K562 (cell line): ENCODE data around the gene RCOR3. TPM values are rescaled to one million over a fixed set of nuclear protein-coding genes. Genes with fewer than 3 reads are reported as not detected.

Source experiments
- ADNP ChIP-seq: fragments of 200-800 bp; sonication (Bioruptor generic); IDR thresholded peaks from 2 replicates; pipeline ENCODE4 v1.6.1; 2016; ENCODE audit warnings: missing genetic modification characterization, missing compliant biosample characterization
- ETV6 ChIP-seq, 3 experiments: fragments of 150-350 bp in 1 of 3; sonication (generic) in 1 of 3; formaldehyde crosslinking in 1 of 3; IDR thresholded peaks; 2 replicates each; pipeline versions ENCODE4 v1.6.1 to v1.8.0; 2014 to 2022; ENCODE audit warnings: borderline replicate concordance in 2 of 3, low read depth in 2 of 3, antibody characterized with exemption in 1 of 3, low read length in 1 of 3, mild to moderate bottlenecking in 1 of 3, missing genetic modification reagents in 1 of 3
- FIP1L1 ChIP-seq: fragments of 200-400 bp; formaldehyde crosslinking; IDR thresholded peaks from 2 replicates; pipeline ENCODE4 v1.6.1; 2018; ENCODE audit warnings: mild to moderate bottlenecking, low read depth, low read length; ENCODE audit not compliant: poor library complexity, severe bottlenecking
- GABPB2 ChIP-seq: fragments of 250-450 bp; sonication (Bioruptor Pico); conservative IDR thresholded peaks from 2 replicates; pipeline ENCODE4 v1.5.1; 2021; ENCODE audit warnings: mild to moderate bottlenecking
- LARP7 ChIP-seq: fragments of 450-650 bp; IDR thresholded peaks from 2 replicates; pipeline ENCODE4 v1.6.1; 2016
- LCOR ChIP-seq: sonication (generic); formaldehyde crosslinking; IDR thresholded peaks from 2 replicates; pipeline ENCODE4 v1.8.0; 2022; ENCODE audit warnings: mild to moderate bottlenecking, missing genetic modification reagents
- MAFK ChIP-seq: IDR thresholded peaks from 2 replicates; pipeline ENCODE4 v1.6.1; 2011; ENCODE audit warnings: low read length, improper control_type of control experiment
- MTF1 ChIP-seq: fragments of 250-450 bp; sonication (Bioruptor Pico); IDR thresholded peaks from 2 replicates; pipeline ENCODE4 v1.9.0; 2021; ENCODE audit warnings: moderate library complexity, mild to moderate bottlenecking, inconsistent platforms, borderline replicate concordance
- POLR2AphosphoS2 ChIP-seq: IDR thresholded peaks from 2 replicates; pipeline ENCODE4 v1.6.1; 2012; ENCODE audit warnings: low read length, improper control_type of control experiment
- PTRF ChIP-seq: fragments of 450-650 bp; IDR thresholded peaks from 2 replicates; pipeline ENCODE4 v1.6.1; 2016; ENCODE audit warnings: mild to moderate bottlenecking, missing genetic modification characterization, missing compliant biosample characterization
- PURB ChIP-seq: sonication (generic); formaldehyde crosslinking; IDR thresholded peaks from 2 replicates; pipeline ENCODE4 v1.9.0; 2021; ENCODE audit warnings: low read depth, mild to moderate bottlenecking, missing genetic modification reagents
- RFX1 ChIP-seq: fragments of 450-650 bp; IDR thresholded peaks from 2 replicates; pipeline ENCODE4 v1.6.1; 2016; ENCODE audit warnings: mild to moderate bottlenecking, moderate library complexity
- STAT5A ChIP-seq: IDR thresholded peaks from 2 replicates; pipeline ENCODE4 v1.6.1; 2012; ENCODE audit warnings: low read length, inconsistent platforms, borderline replicate concordance
- TEAD1 ChIP-seq, 2 experiments: fragments of 450-650 bp in 1 of 2; sonication (generic) in 1 of 2; formaldehyde crosslinking; IDR thresholded peaks; 2 replicates each; pipeline versions ENCODE4 v1.4.0 to v1.8.0; 2020 to 2022; ENCODE audit warnings: mild to moderate bottlenecking in 2 of 2, missing genetic modification reagents in 1 of 2
- ZNF143 ChIP-seq: sonication (generic); formaldehyde crosslinking; IDR thresholded peaks from 2 replicates; pipeline ENCODE4 v1.9.0; 2022; ENCODE audit warnings: mild to moderate bottlenecking, missing genetic modification reagents
- ZNF146 ChIP-seq: IDR thresholded peaks from one replicate; pipeline ENCODE4 v1.6.1; 2018; ENCODE audit warnings: missing compliant biosample characterization; ENCODE audit not compliant: unreplicated experiment
- ZNF316 ChIP-seq: fragments of 450-650 bp; IDR thresholded peaks from 2 replicates; pipeline ENCODE4 v1.6.1; 2016
- ZNF444 ChIP-seq: fragments of 250-450 bp; sonication (Bioruptor Pico); IDR thresholded peaks from 2 replicates; pipeline ENCODE4 v1.4.0; 2020; ENCODE audit warnings: mild to moderate bottlenecking, moderate library complexity
- ZNF699 ChIP-seq: fragments of 250-450 bp; sonication (Bioruptor Pico); IDR thresholded peaks from 2 replicates; pipeline ENCODE4 v1.8.0; 2021; ENCODE audit warnings: mild to moderate bottlenecking, moderate library complexity; ENCODE audit not compliant: insufficient replicate concordance
- ZNF766 ChIP-seq: fragments of 200-800 bp; sonication (Bioruptor generic); conservative IDR thresholded peaks from 2 replicates; pipeline ENCODE4 v1.6.1; 2016; ENCODE audit warnings: missing genetic modification characterization, missing compliant biosample characterization
- polyA plus RNA-seq, 8 experiments: library from polyadenylated mRNA; depleted of rRNA in 4 of 8; stranded (reverse) in 5 of 8; unstranded in 3 of 8; fragments of >200 nt; fragmentation: Nextera tagmentation in 2 of 8; fragmentation: Illumina TruSeq in 1 of 8; extraction: Ambion mirVana in 2 of 8; extraction: Trizol in 1 of 8; gene quantifications; 2 replicates each; pipeline versions ENCODE4 v1.2.1 to v1.2.3, GENCODE V29; 2011 to 2014; ENCODE audit warnings: inconsistent platforms in 1 of 8, missing spikeins in 1 of 8
- total RNA-seq, 7 experiments: library from RNA; depleted of rRNA in 6 of 7; stranded (reverse); fragments of >200 nt in 6 of 7; fragmentation: Illumina TruSeq in 2 of 7; extraction: Trizol in 2 of 7; gene quantifications; 2 replicates each; pipeline versions ENCODE4 v1.2.1 to v1.2.3, GENCODE V29; 2011 to 2021; ENCODE audit warnings: low replicate concordance in 1 of 7
- TF ChIP-seq, protein P1 (sequence below): fragments of 250-450 bp; sonication (Bioruptor Pico); IDR thresholded peaks from 2 replicates; pipeline ENCODE4 v1.4.0; 2020
- TF ChIP-seq, protein P2 (sequence below): fragments of 450-650 bp; formaldehyde crosslinking; IDR thresholded peaks from 2 replicates; pipeline ENCODE4 v1.4.0; 2020; ENCODE audit warnings: mild to moderate bottlenecking, mixed read lengths

The RCOR3 gene
- total and polyA plus RNA-seq, 9 of the 15 experiments (the other 6 are each of a cell fraction or from before 2014, with no cell fraction given) = 9.7 to 42.7 (median 29.5) TPM

DNA sequence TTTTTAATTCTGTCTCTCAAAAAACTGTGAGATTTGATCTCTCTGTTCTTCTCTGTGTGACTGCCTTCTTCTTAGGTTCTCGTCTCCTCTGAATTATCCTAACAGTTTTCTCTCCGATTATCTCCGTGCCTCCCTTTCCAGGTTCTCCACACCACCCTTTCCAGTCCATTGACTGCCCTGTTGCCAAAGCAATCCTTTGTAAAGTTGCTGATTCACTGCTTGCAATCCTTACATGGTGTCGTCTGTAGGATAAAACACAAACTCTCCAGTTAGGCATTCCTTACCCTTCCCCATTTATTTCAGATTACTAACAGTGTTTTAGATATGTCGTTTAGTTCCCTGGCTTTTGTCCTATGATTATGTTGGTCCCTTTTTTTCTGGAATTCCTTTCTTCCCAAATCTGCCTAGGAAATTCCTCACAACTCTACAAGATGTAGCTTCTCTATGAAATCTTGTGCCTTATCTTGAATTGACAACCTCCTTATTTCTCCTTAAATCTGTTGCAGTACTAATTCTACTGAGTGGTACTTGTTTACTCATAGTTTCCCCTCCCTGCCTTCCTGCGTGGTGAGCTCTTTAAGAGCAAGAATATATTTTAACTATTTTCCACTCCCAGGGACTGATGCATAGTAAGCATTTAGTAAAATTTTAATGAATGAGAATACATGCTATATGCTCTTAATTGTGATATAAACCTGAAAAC is 22.3 kb downstream of the RCOR3 start (continued):
- no peak for TF ChIP-seq ZNF143
- TF ChIP-seq, protein P1, sequence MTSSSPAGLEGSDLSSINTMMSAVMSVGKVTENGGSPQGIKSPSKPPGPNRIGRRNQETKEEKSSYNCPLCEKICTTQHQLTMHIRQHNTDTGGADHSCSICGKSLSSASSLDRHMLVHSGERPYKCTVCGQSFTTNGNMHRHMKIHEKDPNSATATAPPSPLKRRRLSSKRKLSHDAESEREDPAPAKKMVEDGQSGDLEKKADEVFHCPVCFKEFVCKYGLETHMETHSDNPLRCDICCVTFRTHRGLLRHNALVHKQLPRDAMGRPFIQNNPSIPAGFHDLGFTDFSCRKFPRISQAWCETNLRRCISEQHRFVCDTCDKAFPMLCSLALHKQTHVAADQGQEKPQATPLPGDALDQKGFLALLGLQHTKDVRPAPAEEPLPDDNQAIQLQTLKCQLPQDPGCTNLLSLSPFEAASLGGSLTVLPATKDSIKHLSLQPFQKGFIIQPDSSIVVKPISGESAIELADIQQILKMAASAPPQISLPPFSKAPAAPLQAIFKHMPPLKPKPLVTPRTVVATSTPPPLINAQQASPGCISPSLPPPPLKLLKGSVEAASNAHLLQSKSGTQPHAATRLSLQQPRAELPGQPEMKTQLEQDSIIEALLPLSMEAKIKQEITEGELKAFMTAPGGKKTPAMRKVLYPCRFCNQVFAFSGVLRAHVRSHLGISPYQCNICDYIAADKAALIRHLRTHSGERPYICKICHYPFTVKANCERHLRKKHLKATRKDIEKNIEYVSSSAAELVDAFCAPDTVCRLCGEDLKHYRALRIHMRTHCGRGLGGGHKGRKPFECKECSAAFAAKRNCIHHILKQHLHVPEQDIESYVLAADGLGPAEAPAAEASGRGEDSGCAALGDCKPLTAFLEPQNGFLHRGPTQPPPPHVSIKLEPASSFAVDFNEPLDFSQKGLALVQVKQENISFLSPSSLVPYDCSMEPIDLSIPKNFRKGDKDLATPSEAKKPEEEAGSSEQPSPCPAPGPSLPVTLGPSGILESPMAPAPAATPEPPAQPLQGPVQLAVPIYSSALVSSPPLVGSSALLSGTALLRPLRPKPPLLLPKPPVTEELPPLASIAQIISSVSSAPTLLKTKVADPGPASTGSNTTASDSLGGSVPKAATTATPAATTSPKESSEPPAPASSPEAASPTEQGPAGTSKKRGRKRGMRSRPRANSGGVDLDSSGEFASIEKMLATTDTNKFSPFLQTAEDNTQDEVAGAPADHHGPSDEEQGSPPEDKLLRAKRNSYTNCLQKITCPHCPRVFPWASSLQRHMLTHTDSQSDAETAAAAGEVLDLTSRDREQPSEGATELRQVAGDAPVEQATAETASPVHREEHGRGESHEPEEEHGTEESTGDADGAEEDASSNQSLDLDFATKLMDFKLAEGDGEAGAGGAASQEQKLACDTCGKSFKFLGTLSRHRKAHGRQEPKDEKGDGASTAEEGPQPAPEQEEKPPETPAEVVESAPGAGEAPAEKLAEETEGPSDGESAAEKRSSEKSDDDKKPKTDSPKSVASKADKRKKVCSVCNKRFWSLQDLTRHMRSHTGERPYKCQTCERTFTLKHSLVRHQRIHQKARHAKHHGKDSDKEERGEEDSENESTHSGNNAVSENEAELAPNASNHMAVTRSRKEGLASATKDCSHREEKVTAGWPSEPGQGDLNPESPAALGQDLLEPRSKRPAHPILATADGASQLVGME (CRISPR knock-in tag) = no peak
- TF ChIP-seq RFX1 = peak; percentile 29; the same call in 1 of the 2 replicates
- TF ChIP-seq ZNF146 (CRISPR knock-in tag) = no peak
- peak; percentile 63 for TF ChIP-seq ZNF316
- TF ChIP-seq PURB (CRISPR knock-in tag) = no peak
- no peak for TF ChIP-seq STAT5A
- no peak for TF ChIP-seq GABPB2 (CRISPR knock-in tag)
- TF ChIP-seq ZNF444 (CRISPR knock-in tag) = no peak
- TF ChIP-seq ETV6 (IDR thresholded peaks at IDR 0.05; ENCODE audit: borderline replicate concordance in 1 of 2, low read depth in 2 of 2, low read length in 1 of 2) = no peak
- TF ChIP-seq ETV6 (CRISPR knock-in tag; IDR thresholded peaks at IDR 0.05; ENCODE audit: borderline replicate concordance) = no peak
- no peak for TF ChIP-seq PTRF (tag)
- TF ChIP-seq LARP7 = no peak
- no peak for TF ChIP-seq TEAD1 (CRISPR knock-in tag; IDR thresholded peaks at IDR 0.05)
- no peak for TF ChIP-seq ADNP (tag)
- no peak for TF ChIP-seq MTF1 (CRISPR knock-in tag)
- TF ChIP-seq ZNF699 = no peak
- TF ChIP-seq LCOR (CRISPR knock-in tag) = no peak
- no peak for TF ChIP-seq POLR2AphosphoS2
- no peak for TF ChIP-seq FIP1L1
- peak; percentile 45; the same call in 1 of the 2 replicates for TF ChIP-seq MAFK
- no peak for TF ChIP-seq ZNF766 (CRISPR knock-in tag)
- TF ChIP-seq, protein P2, sequence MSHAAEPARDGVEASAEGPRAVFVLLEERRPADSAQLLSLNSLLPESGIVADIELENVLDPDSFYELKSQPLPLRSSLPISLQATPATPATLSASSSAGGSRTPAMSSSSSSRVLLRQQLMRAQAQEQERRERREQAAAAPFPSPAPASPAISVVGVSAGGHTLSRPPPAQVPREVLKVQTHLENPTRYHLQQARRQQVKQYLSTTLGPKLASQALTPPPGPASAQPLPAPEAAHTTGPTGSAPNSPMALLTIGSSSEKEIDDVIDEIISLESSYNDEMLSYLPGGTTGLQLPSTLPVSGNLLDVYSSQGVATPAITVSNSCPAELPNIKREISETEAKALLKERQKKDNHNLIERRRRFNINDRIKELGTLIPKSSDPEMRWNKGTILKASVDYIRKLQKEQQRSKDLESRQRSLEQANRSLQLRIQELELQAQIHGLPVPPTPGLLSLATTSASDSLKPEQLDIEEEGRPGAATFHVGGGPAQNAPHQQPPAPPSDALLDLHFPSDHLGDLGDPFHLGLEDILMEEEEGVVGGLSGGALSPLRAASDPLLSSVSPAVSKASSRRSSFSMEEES (CRISPR knock-in tag) = no peak
